ENCODE measurements around the gene TPM2. TPM values are rescaled to one million over a fixed set of nuclear protein-coding genes. Genes with fewer than 3 reads are reported as not detected.

The TPM2 gene
- total RNA-seq, 1 donor from 2014 or later, result 460 TPM

DNA sequence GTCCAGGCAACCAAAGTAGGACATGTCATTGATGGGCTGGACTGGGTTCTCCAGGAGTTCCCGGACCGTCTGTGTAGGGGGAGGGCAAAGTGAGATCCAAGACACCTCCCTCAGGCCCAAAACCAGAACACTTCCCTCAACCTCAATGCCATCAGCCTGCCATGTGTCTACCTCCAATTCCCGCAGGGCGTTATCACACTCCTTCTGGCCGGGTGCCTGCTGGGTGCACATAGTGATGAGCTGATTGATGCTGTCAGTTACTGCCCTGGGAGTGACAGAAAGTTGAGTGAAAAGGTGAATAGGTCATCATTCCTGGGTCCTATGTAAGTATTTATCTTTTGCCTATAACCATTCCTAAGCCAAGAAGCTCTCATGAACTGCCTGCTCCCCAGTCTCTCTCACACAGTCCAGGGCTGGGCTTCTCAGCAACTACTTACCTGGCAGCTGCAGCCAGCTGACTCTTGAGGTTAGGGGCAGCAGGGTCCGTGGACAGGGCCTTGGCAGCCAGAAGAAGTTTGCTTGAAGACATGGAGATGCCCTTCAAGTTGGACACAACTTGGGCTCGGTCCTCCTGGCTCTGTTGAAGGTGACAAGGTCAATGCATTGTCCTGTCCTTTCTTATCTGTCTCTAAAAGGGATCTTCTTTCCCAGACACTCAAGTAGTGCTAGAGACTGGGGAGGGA lies 21.2 kb upstream of the TPM2 start:
- H3K36me3 ChIP-seq, result peaks cover 15 to 93% of the 10 kb centered on the region in 2 donors
- TF ChIP-seq, protein P1, sequence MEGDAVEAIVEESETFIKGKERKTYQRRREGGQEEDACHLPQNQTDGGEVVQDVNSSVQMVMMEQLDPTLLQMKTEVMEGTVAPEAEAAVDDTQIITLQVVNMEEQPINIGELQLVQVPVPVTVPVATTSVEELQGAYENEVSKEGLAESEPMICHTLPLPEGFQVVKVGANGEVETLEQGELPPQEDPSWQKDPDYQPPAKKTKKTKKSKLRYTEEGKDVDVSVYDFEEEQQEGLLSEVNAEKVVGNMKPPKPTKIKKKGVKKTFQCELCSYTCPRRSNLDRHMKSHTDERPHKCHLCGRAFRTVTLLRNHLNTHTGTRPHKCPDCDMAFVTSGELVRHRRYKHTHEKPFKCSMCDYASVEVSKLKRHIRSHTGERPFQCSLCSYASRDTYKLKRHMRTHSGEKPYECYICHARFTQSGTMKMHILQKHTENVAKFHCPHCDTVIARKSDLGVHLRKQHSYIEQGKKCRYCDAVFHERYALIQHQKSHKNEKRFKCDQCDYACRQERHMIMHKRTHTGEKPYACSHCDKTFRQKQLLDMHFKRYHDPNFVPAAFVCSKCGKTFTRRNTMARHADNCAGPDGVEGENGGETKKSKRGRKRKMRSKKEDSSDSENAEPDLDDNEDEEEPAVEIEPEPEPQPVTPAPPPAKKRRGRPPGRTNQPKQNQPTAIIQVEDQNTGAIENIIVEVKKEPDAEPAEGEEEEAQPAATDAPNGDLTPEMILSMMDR (IDR thresholded peaks at IDR 0.05), result no peak
- TF ChIP-seq POLR2AphosphoS5 (IDR thresholded peaks at IDR 0.05; ENCODE audit: insufficient read depth in 1 of 2, low read depth in 1 of 2) (no peak), POLR2A (IDR thresholded peaks at IDR 0.05) (no peak)
- no peaks in the 10 kb centered on the region for H3K27me3 ChIP-seq
- no peak overlapping the region for H3K4me3 ChIP-seq
- DNase-seq (ENCODE audit: extremely low spot score in 2 of 2), result no peak
- no peak overlapping the region for H3K27ac ChIP-seq
- intact Hi-C loops (cut with DNase I), result no loop called here
- no peaks in the 10 kb centered on the region for H3K4me1 ChIP-seq
- H3K9me3 ChIP-seq, result no peaks in the 10 kb centered on the region

GRCh38 chr9:35708146-35708545 lies 18.4 kb upstream of the TPM2 start:
- intact Hi-C loops (cut with DNase I), result no loop called here
- no peaks in the 10 kb centered on the region for H3K27me3 ChIP-seq
- no peaks in the 10 kb centered on the region for H3K4me1 ChIP-seq
- TF ChIP-seq POLR2AphosphoS5 (IDR thresholded peaks at IDR 0.05; ENCODE audit: insufficient read depth in 1 of 2, low read depth in 1 of 2), result no peak
- TF ChIP-seq, protein P1 (IDR thresholded peaks at IDR 0.05), result no peak
- no peak for TF ChIP-seq POLR2A (IDR thresholded peaks at IDR 0.05)
- peaks cover 19 to 94% of the 10 kb centered on the region in 2 donors for H3K36me3 ChIP-seq
- no peak overlapping the region for H3K27ac ChIP-seq
- no peaks in the 10 kb centered on the region for H3K9me3 ChIP-seq
- no peak overlapping the region for H3K4me3 ChIP-seq
- DNase-seq (ENCODE audit: extremely low spot score in 2 of 2), result no peak

DNA sequence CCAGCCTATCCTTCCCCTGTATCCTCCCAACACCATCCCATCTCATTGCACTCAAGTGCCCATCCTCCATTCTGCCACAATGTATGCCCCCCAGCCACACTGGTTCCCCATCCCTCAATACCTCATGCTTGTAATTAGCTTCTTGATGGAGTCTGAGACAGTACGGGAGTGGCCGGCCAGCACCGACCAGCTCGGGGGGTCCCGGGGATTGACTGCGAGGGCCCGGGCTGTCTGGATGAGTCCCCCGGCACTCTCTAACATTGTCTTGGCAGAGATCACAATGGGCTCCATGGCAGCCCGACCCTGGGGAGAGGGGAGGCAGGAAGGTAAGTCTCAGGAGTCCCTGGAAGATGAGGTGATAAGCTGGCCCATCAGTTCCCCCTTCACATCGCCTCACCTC lies 17.2 kb upstream of the TPM2 start:
- H3K36me3 ChIP-seq, result peaks cover 23 to 95% of the 10 kb centered on the region in 2 donors
- intact Hi-C loops (cut with DNase I), result no loop called here
- H3K27ac ChIP-seq, result no peak overlapping the region
- no peaks in the 10 kb centered on the region for H3K27me3 ChIP-seq
- H3K4me3 ChIP-seq, result no peak overlapping the region
- DNase-seq (ENCODE audit: extremely low spot score in 2 of 2), result no peak
- H3K4me1 ChIP-seq, result no peaks in the 10 kb centered on the region
- TF ChIP-seq POLR2AphosphoS5 (IDR thresholded peaks at IDR 0.05; ENCODE audit: insufficient read depth in 1 of 2, low read depth in 1 of 2) (no peak), POLR2A (IDR thresholded peaks at IDR 0.05) (no peak)
- TF ChIP-seq, protein P1 (IDR thresholded peaks at IDR 0.05), result no peak
- no peaks in the 10 kb centered on the region for H3K9me3 ChIP-seq

GRCh38 chr9:35705836-35706430 lies 16.2 kb upstream of the TPM2 start:
- no peak overlapping the region for H3K27ac ChIP-seq
- no peaks in the 10 kb centered on the region for H3K4me1 ChIP-seq
- H3K9me3 ChIP-seq, result no peaks in the 10 kb centered on the region
- no peak for TF ChIP-seq POLR2AphosphoS5 (IDR thresholded peaks at IDR 0.05; ENCODE audit: insufficient read depth in 1 of 2, low read depth in 1 of 2)
- no peak for TF ChIP-seq POLR2A (IDR thresholded peaks at IDR 0.05)
- TF ChIP-seq, protein P1 (IDR thresholded peaks at IDR 0.05), result no peak
- intact Hi-C loops (cut with DNase I), result no loop called here
- peaks cover 21 to 95% of the 10 kb centered on the region in 2 donors for H3K36me3 ChIP-seq
- H3K27me3 ChIP-seq, result no peaks in the 10 kb centered on the region
- H3K4me3 ChIP-seq, result no peak overlapping the region
- DNase-seq (ENCODE audit: extremely low spot score in 2 of 2), result no peak

GRCh38 chr9:35705372-35705771 lies 15.6 kb upstream of the TPM2 start:
- intact Hi-C loops (cut with DNase I), result no loop called here

More at GRCh38 chr9:35705372-35705771, 15.6 kb upstream of the TPM2 start:
- Histone ChIP-seq H3K27ac (no peak overlapping the region), H3K36me3 (peaks cover 16 to 95% of the 10 kb centered on the region in 2 donors), H3K4me1 (no peaks in the 10 kb centered on the region), H3K9me3 (no peaks in the 10 kb centered on the region), H3K27me3 (no peaks in the 10 kb centered on the region), H3K4me3 (no peak overlapping the region)
- no peak for DNase-seq (ENCODE audit: extremely low spot score in 2 of 2)
- TF ChIP-seq POLR2AphosphoS5 (IDR thresholded peaks at IDR 0.05; ENCODE audit: insufficient read depth in 1 of 2, low read depth in 1 of 2) (no peak), POLR2A (IDR thresholded peaks at IDR 0.05) (no peak)
- TF ChIP-seq, protein P1 (IDR thresholded peaks at IDR 0.05), result no peak
